ENCODE results near the gene SRPX2.

Gene SRPX2

GRCh38 chrX:100652266-100652665, 8.3 kb downstream of the SRPX2 start:
- H3K27ac ChIP-seq (ENCODE audit: low read length): no peak overlapping the region
- no peak overlapping the region for H3K4me3 ChIP-seq (ENCODE audit: low read length)
- peaks cover under 1% of the 10 kb centered on the region; the same call in 1 of the 2 replicates for H3K4me1 ChIP-seq (ENCODE audit: insufficient read depth, low read length)
- H3K9me3 ChIP-seq (ENCODE audit: insufficient read depth, low read depth, low read length): no peaks in the 10 kb centered on the region
- H3K27me3 ChIP-seq (ENCODE audit: insufficient read depth, low read length): no peaks in the 10 kb centered on the region
- H3K36me3 ChIP-seq (ENCODE audit: insufficient read depth, low read depth, low read length): no peaks in the 10 kb centered on the region
- no peak overlapping the region for H3K9ac ChIP-seq (ENCODE audit: low read depth, low read length)

- Histone ChIP-seq H3K4me1 (ENCODE audit: insufficient read depth, low read length) (no peaks in the 10 kb centered on the region; the same call in 1 of the 2 replicates), H3K36me3 (ENCODE audit: insufficient read depth, low read depth, low read length) (no peaks in the 10 kb centered on the region), H3K9me3 (ENCODE audit: insufficient read depth, low read depth, low read length) (no peaks in the 10 kb centered on the region), H3K9ac (ENCODE audit: low read depth, low read length) (no peak overlapping the region), H3K27ac (ENCODE audit: low read length) (no peak overlapping the region), H3K4me3 (ENCODE audit: low read length) (no peak overlapping the region), H3K27me3 (ENCODE audit: insufficient read depth, low read length) (no peaks in the 10 kb centered on the region)
These were observed 10.3 kb downstream of the SRPX2 start for GRCh38 chrX:100654261-100654660.

- Histone ChIP-seq H3K4me3 (ENCODE audit: low read length) (no peak overlapping the region), H3K36me3 (ENCODE audit: insufficient read depth, low read depth, low read length) (no peaks in the 10 kb centered on the region)
These were observed 15.0 kb downstream of the SRPX2 start for GRCh38 chrX:100658941-100659381.

GRCh38 chrX:100659431-100660137, 15.6 kb downstream of the SRPX2 start:
- no peak overlapping the region for H3K9ac ChIP-seq (ENCODE audit: low read depth, low read length)
- H3K36me3 ChIP-seq (ENCODE audit: insufficient read depth, low read depth, low read length): no peaks in the 10 kb centered on the region
- no peaks in the 10 kb centered on the region for H3K27me3 ChIP-seq (ENCODE audit: insufficient read depth, low read length)
- no peaks in the 10 kb centered on the region for H3K4me1 ChIP-seq (ENCODE audit: insufficient read depth, low read length)
- no peaks in the 10 kb centered on the region for H3K9me3 ChIP-seq (ENCODE audit: insufficient read depth, low read depth, low read length)
- H3K27ac ChIP-seq (ENCODE audit: low read length): no peak overlapping the region
- H3K4me3 ChIP-seq (ENCODE audit: low read length): no peak overlapping the region

More at GRCh38 chrX:100658941-100659381, 15.0 kb downstream of the SRPX2 start:
- Histone ChIP-seq H3K9ac (ENCODE audit: low read depth, low read length) (no peak overlapping the region), H3K27me3 (ENCODE audit: insufficient read depth, low read length) (no peaks in the 10 kb centered on the region), H3K27ac (ENCODE audit: low read length) (no peak overlapping the region), H3K9me3 (ENCODE audit: insufficient read depth, low read depth, low read length) (no peaks in the 10 kb centered on the region), H3K4me1 (ENCODE audit: insufficient read depth, low read length) (no peaks in the 10 kb centered on the region)

- Histone ChIP-seq H3K27me3 (ENCODE audit: insufficient read depth, low read length) (no peaks in the 10 kb centered on the region), H3K4me1 (ENCODE audit: insufficient read depth, low read length) (no peaks in the 10 kb centered on the region), H3K9ac (ENCODE audit: low read depth, low read length) (no peak overlapping the region), H3K27ac (ENCODE audit: low read length) (no peak overlapping the region), H3K36me3 (ENCODE audit: insufficient read depth, low read depth, low read length) (no peaks in the 10 kb centered on the region), H3K4me3 (ENCODE audit: low read length) (no peak overlapping the region), H3K9me3 (ENCODE audit: insufficient read depth, low read depth, low read length) (no peaks in the 10 kb centered on the region)
These were observed 18.2 kb downstream of the SRPX2 start for GRCh38 chrX:100662170-100662569.

GRCh38 chrX:100662796-100663195, 18.8 kb downstream of the SRPX2 start:
- H3K27me3 ChIP-seq (ENCODE audit: insufficient read depth, low read length): no peaks in the 10 kb centered on the region
- no peak overlapping the region for H3K4me3 ChIP-seq (ENCODE audit: low read length)
- no peaks in the 10 kb centered on the region for H3K9me3 ChIP-seq (ENCODE audit: insufficient read depth, low read depth, low read length)
- H3K36me3 ChIP-seq (ENCODE audit: insufficient read depth, low read depth, low read length): no peaks in the 10 kb centered on the region
- H3K27ac ChIP-seq (ENCODE audit: low read length): no peak overlapping the region
- H3K9ac ChIP-seq (ENCODE audit: low read depth, low read length): no peak overlapping the region
- no peaks in the 10 kb centered on the region for H3K4me1 ChIP-seq (ENCODE audit: insufficient read depth, low read length)

GRCh38 chrX:100663642-100664041, 19.6 kb downstream of the SRPX2 start:
- Histone ChIP-seq H3K27me3 (ENCODE audit: insufficient read depth, low read length) (no peaks in the 10 kb centered on the region), H3K36me3 (ENCODE audit: insufficient read depth, low read depth, low read length) (no peaks in the 10 kb centered on the region), H3K4me3 (ENCODE audit: low read length) (no peak overlapping the region), H3K4me1 (ENCODE audit: insufficient read depth, low read length) (no peaks in the 10 kb centered on the region), H3K9ac (ENCODE audit: low read depth, low read length) (no peak overlapping the region), H3K27ac (ENCODE audit: low read length) (no peak overlapping the region), H3K9me3 (ENCODE audit: insufficient read depth, low read depth, low read length) (no peaks in the 10 kb centered on the region)

GRCh38 chrX:100672966-100673365, 29.0 kb downstream of the SRPX2 start:
- no peaks in the 10 kb centered on the region for H3K27me3 ChIP-seq (ENCODE audit: insufficient read depth, low read length)
- no peaks in the 10 kb centered on the region for H3K36me3 ChIP-seq (ENCODE audit: insufficient read depth, low read depth, low read length)
- no peaks in the 10 kb centered on the region for H3K9me3 ChIP-seq (ENCODE audit: insufficient read depth, low read depth, low read length)
- H3K9ac ChIP-seq (ENCODE audit: low read depth, low read length): no peak overlapping the region
- H3K4me3 ChIP-seq (ENCODE audit: low read length): no peak overlapping the region
- H3K4me1 ChIP-seq (ENCODE audit: insufficient read depth, low read length): no peaks in the 10 kb centered on the region
- no peak overlapping the region for H3K27ac ChIP-seq (ENCODE audit: low read length)

GRCh38 chrX:100673397-100673953, 29.5 kb downstream of the SRPX2 start:
- Histone ChIP-seq H3K4me3 (ENCODE audit: low read length) (no peak overlapping the region), H3K9me3 (ENCODE audit: insufficient read depth, low read depth, low read length) (no peaks in the 10 kb centered on the region), H3K27ac (ENCODE audit: low read length) (no peak overlapping the region), H3K27me3 (ENCODE audit: insufficient read depth, low read length) (no peaks in the 10 kb centered on the region), H3K4me1 (ENCODE audit: insufficient read depth, low read length) (no peaks in the 10 kb centered on the region), H3K9ac (ENCODE audit: low read depth, low read length) (no peak overlapping the region), H3K36me3 (ENCODE audit: insufficient read depth, low read depth, low read length) (no peaks in the 10 kb centered on the region)

- Histone ChIP-seq H3K9ac (ENCODE audit: low read depth, low read length) (no peak overlapping the region), H3K36me3 (ENCODE audit: insufficient read depth, low read depth, low read length) (no peaks in the 10 kb centered on the region), H3K27me3 (ENCODE audit: insufficient read depth, low read length) (no peaks in the 10 kb centered on the region)
These were observed 30.7 kb downstream of the SRPX2 start for GRCh38 chrX:100674705-100675104.

GRCh38 chrX:100677611-100678181, 33.7 kb downstream of the SRPX2 start:
- Histone ChIP-seq H3K9me3 (ENCODE audit: insufficient read depth, low read depth, low read length) (no peaks in the 10 kb centered on the region), H3K9ac (ENCODE audit: low read depth, low read length) (no peak overlapping the region), H3K4me1 (ENCODE audit: insufficient read depth, low read length) (no peaks in the 10 kb centered on the region), H3K27ac (ENCODE audit: low read length) (no peak overlapping the region), H3K4me3 (ENCODE audit: low read length) (no peak overlapping the region), H3K36me3 (ENCODE audit: insufficient read depth, low read depth, low read length) (no peaks in the 10 kb centered on the region), H3K27me3 (ENCODE audit: insufficient read depth, low read length) (no peaks in the 10 kb centered on the region)

More at GRCh38 chrX:100674705-100675104, 30.7 kb downstream of the SRPX2 start:
- Histone ChIP-seq H3K4me1 (ENCODE audit: insufficient read depth, low read length) (no peaks in the 10 kb centered on the region), H3K4me3 (ENCODE audit: low read length) (no peak overlapping the region), H3K27ac (ENCODE audit: low read length) (no peak overlapping the region), H3K9me3 (ENCODE audit: insufficient read depth, low read depth, low read length) (no peaks in the 10 kb centered on the region)

- H3K4me1 ChIP-seq (ENCODE audit: insufficient read depth, low read length): no peaks in the 10 kb centered on the region
- H3K4me3 ChIP-seq (ENCODE audit: low read length): no peak overlapping the region
- no peaks in the 10 kb centered on the region for H3K9me3 ChIP-seq (ENCODE audit: insufficient read depth, low read depth, low read length)
- no peaks in the 10 kb centered on the region for H3K36me3 ChIP-seq (ENCODE audit: insufficient read depth, low read depth, low read length)
- no peaks in the 10 kb centered on the region for H3K27me3 ChIP-seq (ENCODE audit: insufficient read depth, low read length)
- H3K27ac ChIP-seq (ENCODE audit: low read length): no peak overlapping the region
- H3K9ac ChIP-seq (ENCODE audit: low read depth, low read length): no peak overlapping the region
These were observed 36.8 kb downstream of the SRPX2 start for GRCh38 chrX:100680756-100681155.
